GM12865 (cell line): ENCODE results near the gene TPRA1.

ENCODE experiments used
- DNase-seq: peaks from one replicate; pipeline ENCODE4 v3.0.0; 2010; ENCODE audit warnings: low read depth
- H3K4me3 ChIP-seq: 2 replicates; pipeline ENCODE4 v1.5.1; 2011; ENCODE audit warnings: mild to moderate bottlenecking, low read depth, low read length, control low read depth
- TF ChIP-seq, protein P1 (sequence below): IDR thresholded peaks from 2 replicates; pipeline ENCODE4 v1.5.1; 2011; ENCODE audit warnings: low read length, control low read depth, low read depth, inconsistent platforms; ENCODE audit not compliant: insufficient read depth; ENCODE audit errors: missing control alignments

Gene TPRA1

DNA sequence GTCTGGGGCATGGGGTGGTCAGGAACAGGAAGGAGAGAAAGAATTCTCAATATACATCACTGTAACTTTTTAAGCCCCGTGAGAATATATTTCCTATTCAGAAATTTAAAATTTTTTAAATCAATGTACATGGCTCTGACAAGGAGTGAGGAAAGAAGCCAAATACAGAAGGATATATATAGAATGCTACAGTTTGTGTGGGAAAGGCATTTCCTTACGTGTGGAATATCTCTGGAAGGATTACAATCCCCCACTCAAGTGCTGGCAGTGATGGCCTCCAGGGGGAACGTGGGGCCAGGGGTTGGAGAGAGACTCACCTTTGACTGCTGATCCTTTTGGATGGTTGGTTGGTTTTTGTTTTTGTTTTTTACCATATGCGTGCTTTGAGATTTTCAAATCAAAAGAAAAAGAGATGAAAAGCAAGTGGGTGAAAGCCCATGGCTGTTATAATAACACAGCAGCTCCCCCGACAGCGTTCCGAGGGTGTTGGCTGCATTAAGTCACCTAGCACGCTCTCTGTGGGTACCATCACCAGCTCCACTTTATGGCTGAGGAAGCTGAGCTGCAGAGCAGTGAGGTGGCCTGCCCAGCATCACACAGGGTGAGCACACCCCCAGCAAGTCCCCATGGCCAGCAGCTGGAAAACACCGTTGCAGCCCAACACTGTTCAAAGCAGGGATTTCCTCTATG is 39.9 kb downstream of the TPRA1 start:
- H3K4me3 ChIP-seq = no peak overlapping the region
- TF ChIP-seq, protein P1, sequence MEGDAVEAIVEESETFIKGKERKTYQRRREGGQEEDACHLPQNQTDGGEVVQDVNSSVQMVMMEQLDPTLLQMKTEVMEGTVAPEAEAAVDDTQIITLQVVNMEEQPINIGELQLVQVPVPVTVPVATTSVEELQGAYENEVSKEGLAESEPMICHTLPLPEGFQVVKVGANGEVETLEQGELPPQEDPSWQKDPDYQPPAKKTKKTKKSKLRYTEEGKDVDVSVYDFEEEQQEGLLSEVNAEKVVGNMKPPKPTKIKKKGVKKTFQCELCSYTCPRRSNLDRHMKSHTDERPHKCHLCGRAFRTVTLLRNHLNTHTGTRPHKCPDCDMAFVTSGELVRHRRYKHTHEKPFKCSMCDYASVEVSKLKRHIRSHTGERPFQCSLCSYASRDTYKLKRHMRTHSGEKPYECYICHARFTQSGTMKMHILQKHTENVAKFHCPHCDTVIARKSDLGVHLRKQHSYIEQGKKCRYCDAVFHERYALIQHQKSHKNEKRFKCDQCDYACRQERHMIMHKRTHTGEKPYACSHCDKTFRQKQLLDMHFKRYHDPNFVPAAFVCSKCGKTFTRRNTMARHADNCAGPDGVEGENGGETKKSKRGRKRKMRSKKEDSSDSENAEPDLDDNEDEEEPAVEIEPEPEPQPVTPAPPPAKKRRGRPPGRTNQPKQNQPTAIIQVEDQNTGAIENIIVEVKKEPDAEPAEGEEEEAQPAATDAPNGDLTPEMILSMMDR = no peak
- DNase-seq = no peak

DNA sequence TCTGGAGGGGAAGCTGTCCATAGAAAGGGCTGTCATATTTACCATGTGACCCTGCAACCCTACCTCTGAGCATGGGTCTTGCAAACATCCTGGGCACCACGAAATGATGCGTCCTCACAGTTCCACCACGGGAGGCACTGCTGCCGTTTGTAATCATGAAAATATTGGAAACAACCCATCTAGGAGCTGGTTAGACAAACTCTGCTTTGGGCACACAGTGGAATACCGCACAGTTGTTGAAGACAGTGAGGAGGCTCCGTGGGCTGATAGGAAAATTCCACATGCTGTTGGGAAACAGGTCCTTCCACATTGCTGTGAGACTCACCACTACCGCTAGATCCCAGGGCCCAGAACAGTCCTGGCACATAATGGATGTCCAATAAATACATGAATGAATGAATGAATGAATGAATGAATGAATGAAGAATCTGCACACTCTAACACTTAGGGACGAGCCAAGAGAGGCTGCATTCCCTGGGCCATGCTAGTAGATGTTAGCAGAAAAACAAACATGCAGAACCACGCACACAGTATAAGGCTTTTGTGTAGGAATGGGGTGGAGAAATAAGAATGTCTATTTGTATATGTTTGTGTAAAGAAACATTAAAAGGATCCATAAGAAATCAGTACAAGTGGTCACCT is 40.6 kb downstream of the TPRA1 start:
- TF ChIP-seq, protein P1 = no peak
- DNase-seq = no peak
- no peak overlapping the region for H3K4me3 ChIP-seq

DNA sequence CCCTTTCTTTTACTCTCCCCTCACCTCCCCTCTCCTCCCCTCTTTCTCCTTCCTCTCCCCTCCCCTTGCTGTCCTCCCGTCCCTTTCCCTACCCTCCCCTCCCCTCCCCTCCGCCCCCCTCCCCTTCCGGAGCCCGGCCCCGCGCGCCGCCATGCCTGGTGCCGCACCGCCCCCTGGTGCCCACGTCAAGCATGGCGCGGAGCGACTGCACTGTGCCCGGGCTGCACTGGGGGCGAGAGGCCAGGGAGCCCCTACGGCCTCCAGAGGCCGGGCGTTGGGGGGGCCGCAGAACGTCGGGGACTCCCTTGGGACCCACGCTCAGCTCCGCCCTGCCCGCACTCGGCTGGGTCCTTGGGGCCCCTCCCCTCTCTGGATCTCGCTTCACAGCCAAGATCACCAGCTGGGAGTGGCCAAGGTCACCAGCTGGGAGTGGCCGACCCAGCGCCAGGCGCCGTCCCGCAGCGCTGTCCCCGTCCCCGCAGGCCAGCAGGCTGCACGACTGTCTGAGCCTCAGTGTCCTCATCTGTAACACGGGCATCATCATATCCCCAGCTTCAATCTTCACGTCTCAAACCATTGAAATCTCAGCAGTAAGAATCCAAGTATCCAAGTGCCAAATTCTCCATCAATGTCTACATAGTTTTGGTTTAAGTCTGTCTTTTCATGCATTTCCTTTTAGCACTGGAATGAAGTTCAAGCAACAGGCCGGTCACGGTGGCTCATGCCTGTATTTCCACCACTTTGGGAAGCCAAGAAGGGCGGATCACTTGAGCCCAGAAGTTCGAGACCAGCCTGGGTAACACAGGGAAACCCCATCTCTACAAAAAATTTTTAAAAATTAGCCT is 42.5 kb downstream of the TPRA1 start:
- TF ChIP-seq, protein P1 = peak; percentile 72
- DNase-seq = peak; percentile 56
- peak overlapping the region; percentile 25 for H3K4me3 ChIP-seq

DNA sequence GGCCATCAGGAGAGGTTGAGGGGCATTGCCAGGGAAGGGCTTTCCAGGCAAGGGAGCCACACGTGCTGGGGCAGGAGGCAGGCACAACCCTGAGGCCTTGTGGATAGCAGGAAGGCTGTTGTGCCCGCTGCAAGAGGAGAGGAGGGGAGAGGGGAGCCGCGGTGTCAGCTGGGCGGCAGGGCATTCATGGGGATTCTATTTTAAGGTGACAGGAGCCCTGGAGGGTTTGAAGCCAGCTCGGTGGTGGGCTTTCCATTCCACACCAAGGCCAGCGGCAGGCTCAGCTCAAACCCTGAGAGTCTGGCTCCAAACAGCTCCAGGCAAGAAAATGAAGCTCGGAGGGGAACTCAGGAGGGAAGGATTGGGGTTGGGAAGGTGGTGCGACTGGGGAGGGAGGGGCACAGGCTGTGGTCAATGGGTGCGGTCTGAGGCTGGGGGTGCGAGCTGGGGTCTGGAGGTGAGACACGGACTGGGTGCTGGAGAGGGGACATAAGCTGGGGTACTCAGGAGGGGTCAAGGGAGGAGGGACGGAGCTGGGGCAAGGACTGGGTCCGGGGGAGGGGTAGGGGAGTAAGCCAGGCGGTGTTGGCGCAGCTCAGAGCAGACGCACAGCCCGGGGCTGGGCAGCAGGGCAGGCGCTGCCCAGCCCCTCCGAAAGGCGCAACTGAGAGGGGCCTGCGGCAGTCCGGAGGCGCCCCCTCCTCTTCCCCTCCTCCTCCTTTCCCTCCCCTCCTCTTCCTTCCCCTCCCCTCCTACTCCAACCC is 43.4 kb downstream of the TPRA1 start:
- TF ChIP-seq, protein P1 = no peak
- DNase-seq = no peak
- H3K4me3 ChIP-seq = no peak overlapping the region

DNA sequence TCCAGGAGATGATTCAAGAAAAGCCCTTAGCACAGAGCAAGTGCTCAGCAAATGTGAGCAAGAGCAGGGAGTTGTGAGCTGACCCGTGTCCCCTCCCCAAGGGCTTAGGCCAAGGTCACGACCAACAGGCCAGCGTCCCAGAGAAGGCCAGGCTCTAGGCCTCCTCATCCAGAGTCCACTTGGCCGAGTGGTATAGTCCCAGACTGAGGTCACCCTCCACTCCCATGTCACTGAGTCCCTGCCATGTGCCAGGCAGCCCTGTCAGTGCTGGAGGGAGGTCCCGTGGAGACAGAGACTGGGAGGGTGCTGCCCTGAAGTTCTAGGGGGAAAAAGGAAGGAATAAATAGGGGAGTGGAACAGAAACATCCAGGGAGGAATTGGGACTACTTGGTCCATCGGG is 44.0 kb downstream of the TPRA1 start:
- DNase-seq = no peak
- TF ChIP-seq, protein P1 = no peak

DNA sequence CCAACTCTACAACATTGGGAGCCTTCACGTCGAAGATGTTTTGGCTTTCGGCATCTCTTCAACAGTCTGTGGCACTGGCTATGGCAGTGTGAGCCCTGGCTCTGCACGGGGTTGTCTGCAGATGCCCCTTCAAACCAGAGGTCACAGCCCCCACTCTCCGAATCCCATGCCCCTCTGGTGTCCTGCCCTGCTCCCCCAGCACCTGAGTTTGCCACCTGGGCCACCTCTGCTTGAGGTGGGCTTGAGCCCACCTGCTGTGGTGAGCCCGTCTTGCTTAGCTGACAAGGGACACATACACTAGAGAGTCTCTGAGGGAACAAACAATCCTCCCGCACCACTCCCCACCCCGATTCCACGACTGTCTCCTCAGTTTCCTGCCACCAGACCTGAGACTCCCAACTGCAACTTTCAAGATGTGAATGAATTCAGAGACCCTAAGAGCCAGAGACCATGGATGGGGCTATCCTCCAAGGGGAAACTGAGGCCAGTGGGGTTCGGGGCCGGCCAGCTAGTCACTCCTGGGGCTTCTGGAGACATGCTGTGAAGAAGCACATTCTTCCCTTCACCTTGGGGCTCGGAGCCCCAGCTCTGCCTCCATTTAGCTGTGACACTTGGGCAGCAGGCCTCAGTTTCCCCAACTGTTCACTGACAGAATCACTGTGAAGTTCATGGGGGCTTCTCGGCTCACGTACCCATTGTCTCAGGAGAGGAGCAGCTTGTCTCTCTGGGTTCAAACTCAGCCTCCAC is 44.6 kb downstream of the TPRA1 start:
- no peak for DNase-seq
- no peak overlapping the region for H3K4me3 ChIP-seq
- TF ChIP-seq, protein P1 = no peak

More for the DNA sequence above, 44.0 kb downstream of the TPRA1 start:
- H3K4me3 ChIP-seq = no peak overlapping the region
